Gastrocnemius medialis (tissue), 4 donors: ENCODE results near the gene CEP55. TPM values are rescaled to one million over a fixed set of nuclear protein-coding genes. Genes with fewer than 3 reads are reported as not detected.

Experiments
- ATAC-seq, 2 donors: fragments of 150-250 bp; one replicate each; pipeline ENCODE4 v1.9.1; 2016
- DNase-seq, 2 donors: peaks; one replicate each; pipeline ENCODE4 v3.0.0-alpha.2; 2019
- H3K27ac ChIP-seq, 4 donors: fragments of 200-600 bp; sonication (generic); 1 replicate in 1 of 4; 2 replicates in 3 of 4; pipeline ENCODE4 v1.5.1; 2016 to 2018; ENCODE audit warnings: mild to moderate bottlenecking in 2 of 4, moderate library complexity in 1 of 4
- H3K27me3 ChIP-seq, 3 donors: fragments of 200-600 bp; sonication (generic) in 2 of 3; 1 replicate in 1 of 3; 2 replicates in 2 of 3; pipeline versions ENCODE4 v1.5.1 to v1.6.0; 2016 to 2019; ENCODE audit warnings: mild to moderate bottlenecking in 1 of 3, moderate library complexity in 1 of 3
- H3K36me3 ChIP-seq, 2 donors: fragments of 200-600 bp; sonication (generic) in 1 of 2; one replicate each; pipeline ENCODE4 v1.5.1; 2017 to 2018
- H3K4me1 ChIP-seq, 2 donors: fragments of 200-600 bp; sonication (generic) in 1 of 2; one replicate each; pipeline ENCODE4 v1.5.1; 2016 to 2017; ENCODE audit warnings: mild to moderate bottlenecking in 2 of 2
- H3K4me3 ChIP-seq, 4 donors: fragments of 200-600 bp; sonication (generic) in 3 of 4; 1 replicate in 1 of 4; 2 replicates in 3 of 4; pipeline ENCODE4 v1.5.1; 2016 to 2019; ENCODE audit warnings: mild to moderate bottlenecking in 2 of 4
- H3K9me3 ChIP-seq, 3 donors: fragments of 200-600 bp; sonication (generic) in 2 of 3; 1 replicate in 1 of 3; 2 replicates in 2 of 3; pipeline ENCODE4 v1.5.1; 2016 to 2019
- POLR2A ChIP-seq, 2 donors: fragments of 450-650 bp; IDR thresholded peaks; one replicate each; pipeline ENCODE4 v1.6.1; 2017; ENCODE audit warnings: antibody characterized with exemption in 2 of 2, mild to moderate bottlenecking in 2 of 2, moderate library complexity in 2 of 2
- in situ Hi-C, 4 donors: fragments of 200-750 bp; cut with MboI; loops; one replicate each; pipeline versions ENCODE4 v1.15.0 to v1.8.0; 2017; ENCODE audit warnings: low sequenced_read_pairs in 4 of 4
- intact Hi-C: fragments of 100-400 bp; cut with DNase I; formaldehyde crosslinking; loops from one replicate; pipeline ENCODE4 v1.15.1; 2023; ENCODE audit warnings: low total_unique reads
- total RNA-seq, 4 donors: library from RNA; depleted of rRNA; stranded (reverse); fragments of >200 nt; gene quantifications; one replicate each; pipeline versions ENCODE4 v1.1.0 to v1.2.3, GENCODE V29; 2016
- TF ChIP-seq, protein P1 (sequence below), 5 experiments: fragments of 450-650 bp in 3 of 5; fragments of 200-600 bp in 2 of 5; sonication (generic) in 2 of 5; IDR thresholded peaks in 4 of 5; conservative IDR thresholded peaks in 1 of 5; 1 replicate in 4 of 5; 2 replicates in 1 of 5; pipeline ENCODE4 v1.5.1; 2016 to 2019; ENCODE audit warnings: antibody characterized with exemption in 5 of 5, mild to moderate bottlenecking in 3 of 5, moderate library complexity in 3 of 5

Gene CEP55
- total RNA-seq, 4 donors from 2014 or later = 0.32 to 0.62 (median 0.37) TPM

DNA sequence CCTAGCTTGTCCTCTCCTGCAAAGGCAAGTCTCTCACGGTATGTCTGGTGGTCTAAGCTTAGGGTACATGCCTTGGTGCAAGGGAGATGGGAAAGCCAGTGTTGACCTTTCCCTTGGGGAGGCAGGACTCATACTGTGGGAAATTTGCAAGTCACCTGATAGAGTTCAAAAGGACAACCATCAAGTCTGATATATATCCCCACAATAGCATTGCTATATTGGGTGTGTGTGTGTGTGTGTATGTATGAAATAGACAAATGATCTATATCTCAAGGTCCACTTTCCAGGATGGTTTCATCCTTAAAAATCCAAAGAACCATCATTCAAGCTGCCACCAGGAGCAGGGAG lies 57.9 kb downstream of the CEP55 start:
- DNase-seq (no peak), ATAC-seq (no peak)
- intact Hi-C loops (no loop called here), in situ Hi-C loops (no loop called here)
- Histone ChIP-seq H3K4me1 (no peaks in the 10 kb centered on the region), H3K9me3 (no peaks in the 10 kb centered on the region), H3K4me3 (no peak overlapping the region), H3K36me3 (no peaks in the 10 kb centered on the region), H3K27ac (no peak overlapping the region), H3K27me3 (no peaks in the 10 kb centered on the region)
- TF ChIP-seq POLR2A (IDR thresholded peaks at IDR 0.05) = no peak
- TF ChIP-seq, protein P1, sequence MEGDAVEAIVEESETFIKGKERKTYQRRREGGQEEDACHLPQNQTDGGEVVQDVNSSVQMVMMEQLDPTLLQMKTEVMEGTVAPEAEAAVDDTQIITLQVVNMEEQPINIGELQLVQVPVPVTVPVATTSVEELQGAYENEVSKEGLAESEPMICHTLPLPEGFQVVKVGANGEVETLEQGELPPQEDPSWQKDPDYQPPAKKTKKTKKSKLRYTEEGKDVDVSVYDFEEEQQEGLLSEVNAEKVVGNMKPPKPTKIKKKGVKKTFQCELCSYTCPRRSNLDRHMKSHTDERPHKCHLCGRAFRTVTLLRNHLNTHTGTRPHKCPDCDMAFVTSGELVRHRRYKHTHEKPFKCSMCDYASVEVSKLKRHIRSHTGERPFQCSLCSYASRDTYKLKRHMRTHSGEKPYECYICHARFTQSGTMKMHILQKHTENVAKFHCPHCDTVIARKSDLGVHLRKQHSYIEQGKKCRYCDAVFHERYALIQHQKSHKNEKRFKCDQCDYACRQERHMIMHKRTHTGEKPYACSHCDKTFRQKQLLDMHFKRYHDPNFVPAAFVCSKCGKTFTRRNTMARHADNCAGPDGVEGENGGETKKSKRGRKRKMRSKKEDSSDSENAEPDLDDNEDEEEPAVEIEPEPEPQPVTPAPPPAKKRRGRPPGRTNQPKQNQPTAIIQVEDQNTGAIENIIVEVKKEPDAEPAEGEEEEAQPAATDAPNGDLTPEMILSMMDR (IDR thresholded peaks at IDR 0.05 in 4 of 5, conservative IDR thresholded peaks at IDR 0.05 in 1 of 5) = no peak

DNA sequence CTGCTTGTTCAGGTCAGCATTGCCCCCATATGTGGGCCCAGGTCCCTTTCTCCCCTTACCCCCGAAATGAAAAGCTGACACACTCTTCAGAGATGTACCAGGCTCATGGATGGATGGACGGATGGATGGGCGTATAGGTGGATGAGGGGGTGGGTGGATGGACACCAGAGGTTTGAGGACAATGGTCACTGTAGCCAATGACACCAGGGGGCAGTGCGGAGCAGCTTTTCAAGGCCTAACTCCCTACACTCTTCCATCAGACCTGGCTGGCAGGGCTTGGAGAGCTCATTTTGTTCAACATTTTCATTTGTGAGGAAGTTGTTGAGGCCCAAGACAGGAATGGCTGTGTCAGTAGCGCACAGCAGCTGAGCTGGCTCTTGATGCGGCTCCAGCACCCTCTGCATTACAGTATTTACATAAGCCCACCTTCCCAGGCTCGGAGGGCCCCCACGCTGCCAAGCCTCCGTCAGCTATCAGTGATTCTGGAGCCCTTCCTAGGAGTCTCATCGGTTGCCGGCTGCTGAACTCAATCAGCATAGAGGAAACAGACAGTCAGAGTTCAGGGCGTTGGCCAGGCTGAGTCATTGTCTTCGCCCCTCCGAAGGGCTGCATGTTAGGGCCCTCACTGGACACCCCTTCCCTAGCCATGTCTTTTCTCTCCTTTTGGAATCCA lies 58.5 kb downstream of the CEP55 start:
- intact Hi-C loops = no loop called here

DNA sequence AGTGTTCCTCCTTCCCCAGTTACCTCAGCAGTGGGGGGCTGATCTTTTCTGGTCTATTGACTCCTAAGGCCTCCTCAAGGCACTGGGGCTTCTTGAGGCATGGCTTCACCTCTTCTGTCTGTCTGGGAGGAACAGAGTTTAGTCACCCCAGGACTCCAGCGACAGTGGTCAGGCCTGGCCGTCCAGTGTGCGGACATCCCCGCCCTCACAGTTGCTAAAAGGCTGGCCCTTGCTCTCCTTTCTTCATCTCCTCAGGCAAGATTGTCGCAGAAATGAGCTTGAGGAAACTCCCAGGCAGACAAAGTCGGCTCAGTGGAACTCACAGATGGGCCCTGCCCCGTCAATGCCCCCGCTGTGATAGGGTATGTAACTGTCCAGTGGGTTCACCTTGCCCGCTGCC lies 63.1 kb downstream of the CEP55 start:
- DNase-seq (no peak), ATAC-seq (no peak)
- H3K36me3 ChIP-seq = no peaks in the 10 kb centered on the region
- intact Hi-C loops = no loop called here
- no peak overlapping the region for H3K27ac ChIP-seq
- H3K27me3 ChIP-seq = no peaks in the 10 kb centered on the region
- in situ Hi-C loops = no loop called here
- TF ChIP-seq POLR2A (IDR thresholded peaks at IDR 0.05) = no peak
- TF ChIP-seq, protein P1 (IDR thresholded peaks at IDR 0.05 in 4 of 5, conservative IDR thresholded peaks at IDR 0.05 in 1 of 5) = no peak
- H3K4me3 ChIP-seq = no peak overlapping the region
- no peaks in the 10 kb centered on the region for H3K4me1 ChIP-seq
- no peaks in the 10 kb centered on the region for H3K9me3 ChIP-seq

More for the DNA sequence above, 58.5 kb downstream of the CEP55 start:
- Histone ChIP-seq H3K9me3 (no peaks in the 10 kb centered on the region), H3K4me3 (no peak overlapping the region), H3K4me1 (no peaks in the 10 kb centered on the region), H3K27me3 (no peaks in the 10 kb centered on the region), H3K36me3 (no peaks in the 10 kb centered on the region), H3K27ac (no peak overlapping the region)
- TF ChIP-seq POLR2A (IDR thresholded peaks at IDR 0.05) = no peak
- TF ChIP-seq, protein P1 (IDR thresholded peaks at IDR 0.05 in 4 of 5, conservative IDR thresholded peaks at IDR 0.05 in 1 of 5) = peak in 3 of 5 experiments; percentile 10 to 47 (median 40)
- in situ Hi-C loops = no loop called here
- ATAC-seq = peak in 1 of 2 donors; percentile 36
- DNase-seq = peak in 1 of 2 donors; percentile 27

DNA sequence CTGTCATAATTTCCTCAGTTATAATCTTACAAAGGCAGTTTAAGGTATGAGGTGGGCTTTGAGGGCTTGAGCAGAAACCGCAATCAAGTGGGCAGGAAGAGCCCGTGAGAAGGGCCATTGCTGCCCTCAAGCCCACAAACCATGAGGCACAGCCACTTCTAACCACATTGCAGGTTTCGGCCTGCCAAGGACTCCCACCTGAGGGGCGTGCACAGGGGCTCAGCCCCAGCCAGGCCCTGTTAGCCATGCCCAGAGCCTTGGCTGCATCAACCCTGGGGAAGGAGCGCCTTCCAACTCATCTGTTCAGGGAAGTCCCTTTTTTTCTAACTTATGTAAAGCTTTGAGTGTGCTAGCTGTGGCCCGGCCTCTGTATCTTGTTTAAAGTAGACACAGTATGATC lies 64.1 kb downstream of the CEP55 start:
- no peaks in the 10 kb centered on the region for H3K9me3 ChIP-seq
- DNase-seq (no peak), ATAC-seq (no peak)
- in situ Hi-C loops = no loop called here
- no peak overlapping the region for H3K4me3 ChIP-seq
- no peaks in the 10 kb centered on the region for H3K27me3 ChIP-seq
- H3K4me1 ChIP-seq = no peaks in the 10 kb centered on the region
- intact Hi-C loops = no loop called here
- H3K27ac ChIP-seq = no peak overlapping the region
- H3K36me3 ChIP-seq = no peaks in the 10 kb centered on the region
- no peak for TF ChIP-seq POLR2A (IDR thresholded peaks at IDR 0.05)
- TF ChIP-seq, protein P1 (IDR thresholded peaks at IDR 0.05 in 4 of 5, conservative IDR thresholded peaks at IDR 0.05 in 1 of 5) = no peak

DNA sequence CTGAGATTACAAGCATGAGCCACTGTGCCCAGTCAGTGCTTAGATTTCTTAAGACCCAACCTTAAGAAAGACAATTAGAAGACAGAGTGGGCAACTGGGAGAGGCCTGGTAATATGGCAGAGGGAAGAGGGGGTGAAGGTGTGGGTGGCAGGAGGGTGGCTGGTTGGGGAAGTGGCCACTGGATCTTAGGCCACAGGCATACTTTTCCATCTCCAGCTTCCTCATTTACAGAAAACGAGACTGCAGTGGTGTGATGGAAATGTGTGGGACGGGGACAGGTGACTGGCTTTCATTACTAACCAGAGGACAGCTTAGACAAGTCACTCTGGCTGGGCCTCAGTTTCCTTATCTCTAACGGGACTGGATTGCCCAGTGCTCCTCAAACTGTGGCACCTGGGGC lies 69.0 kb downstream of the CEP55 start:
- no peak for ATAC-seq
- in situ Hi-C loops = no loop called here
- DNase-seq = no peak
- Histone ChIP-seq H3K4me1 (no peaks in the 10 kb centered on the region), H3K9me3 (no peaks in the 10 kb centered on the region), H3K27me3 (peaks cover 24 to 32% (median 27%) of the 10 kb centered on the region in 3 donors), H3K36me3 (no peaks in the 10 kb centered on the region), H3K4me3 (no peak overlapping the region), H3K27ac (no peak overlapping the region)
- intact Hi-C loops = no loop called here
- TF ChIP-seq POLR2A (IDR thresholded peaks at IDR 0.05) = no peak
- TF ChIP-seq, protein P1 (IDR thresholded peaks at IDR 0.05 in 4 of 5, conservative IDR thresholded peaks at IDR 0.05 in 1 of 5) = no peak
